ENCODE measurements around the gene OR10A3. TPM values are rescaled to one million over a fixed set of nuclear protein-coding genes. Genes with fewer than 3 reads are reported as not detected.

Gene OR10A3, protein sequence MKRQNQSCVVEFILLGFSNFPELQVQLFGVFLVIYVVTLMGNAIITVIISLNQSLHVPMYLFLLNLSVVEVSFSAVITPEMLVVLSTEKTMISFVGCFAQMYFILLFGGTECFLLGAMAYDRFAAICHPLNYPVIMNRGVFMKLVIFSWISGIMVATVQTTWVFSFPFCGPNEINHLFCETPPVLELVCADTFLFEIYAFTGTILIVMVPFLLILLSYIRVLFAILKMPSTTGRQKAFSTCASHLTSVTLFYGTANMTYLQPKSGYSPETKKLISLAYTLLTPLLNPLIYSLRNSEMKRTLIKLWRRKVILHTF
- total RNA-seq, result not detected in 2 replicates

DNA sequence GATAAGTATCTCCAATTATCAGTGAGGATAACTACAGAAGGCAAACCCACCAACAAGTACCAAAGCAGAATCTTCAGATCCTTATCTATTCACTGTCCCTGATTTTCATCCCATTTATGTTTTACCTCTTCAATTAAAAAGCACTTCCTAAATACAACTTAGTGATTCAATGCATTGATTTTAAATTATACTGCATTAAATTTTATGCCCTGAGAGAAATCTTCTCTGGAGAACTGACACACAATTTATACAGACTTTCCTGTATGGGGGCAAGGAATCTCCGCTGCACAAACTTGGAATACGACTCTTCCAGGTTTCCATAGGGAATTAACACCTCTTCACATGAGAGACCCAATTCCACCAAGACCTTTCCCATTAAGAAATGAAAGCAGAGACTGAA is at the start of gene OR10A3:
OR10A3 (minus strand) TSS at position 101 of the 400 bp plus-strand sequence. CDS start 2,188 bp downstream, outside the sequence.

DNA sequence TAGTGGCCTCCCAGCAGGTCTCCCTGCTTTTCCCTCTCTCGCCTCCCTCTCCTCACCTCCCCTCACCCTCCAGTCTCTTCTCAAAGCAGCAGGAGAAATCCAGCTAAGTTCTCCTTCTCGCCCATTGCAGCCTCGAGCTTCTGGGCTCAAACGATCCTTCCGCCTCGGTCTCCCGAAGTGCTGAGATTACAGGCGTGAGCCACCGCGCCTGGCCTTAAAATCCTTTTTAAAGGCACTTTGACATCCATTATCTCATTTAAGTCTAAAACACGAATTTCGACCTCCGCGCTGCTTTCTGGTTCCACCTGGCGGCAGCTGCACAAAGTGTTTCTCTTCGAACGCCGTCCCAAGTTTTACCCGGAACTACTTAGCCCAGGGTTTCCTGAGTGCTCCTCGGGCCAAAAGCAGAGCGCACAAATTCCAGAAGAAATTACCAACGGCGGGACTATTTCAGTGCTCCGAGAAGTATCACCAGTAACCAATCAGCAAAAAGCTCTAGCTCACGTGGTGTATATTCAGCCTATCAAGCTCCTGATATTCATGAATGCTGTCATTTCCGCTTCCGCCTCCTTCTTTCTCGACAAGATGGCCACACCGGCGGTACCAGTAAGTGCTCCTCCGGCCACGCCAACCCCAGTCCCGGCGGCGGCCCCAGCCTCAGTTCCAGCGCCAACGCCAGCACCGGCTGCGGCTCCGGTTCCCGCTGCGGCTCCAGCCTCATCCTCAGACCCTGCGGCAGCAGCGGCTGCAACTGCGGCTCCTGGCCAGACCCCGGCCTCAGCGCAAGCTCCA is 45.5 kb upstream of the OR10A3 start, which contains the start of gene EIF3F:
EIF3F (plus strand) TSS at position 570 of the 792 bp plus-strand sequence; CDS start at position 586, 16 bp downstream.

DNA sequence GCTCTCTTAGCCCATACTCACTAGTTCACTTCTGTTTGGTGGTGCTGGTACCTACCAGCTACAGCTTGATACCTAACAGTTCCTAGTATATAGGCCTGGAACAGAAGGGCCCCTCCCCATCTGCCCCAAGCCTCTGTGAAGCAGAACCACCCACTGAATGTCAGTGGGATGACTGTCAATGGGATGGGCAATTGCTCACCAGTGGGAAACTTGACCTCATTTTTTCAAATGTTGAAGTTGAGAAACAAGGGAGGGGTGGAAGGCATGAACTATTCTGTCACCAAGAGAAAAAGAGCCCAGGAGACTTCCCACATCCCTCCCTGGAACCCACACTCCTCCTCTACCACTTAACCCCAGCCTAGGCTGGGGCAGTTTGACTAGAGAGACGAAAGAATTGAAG is 23.9 kb upstream of the OR10A3 start, which contains the start of gene NLRP10:
NLRP10 (minus strand) TSS at position 62 of the 400 bp plus-strand sequence. CDS start 1,952 bp downstream, outside the sequence.

DNA sequence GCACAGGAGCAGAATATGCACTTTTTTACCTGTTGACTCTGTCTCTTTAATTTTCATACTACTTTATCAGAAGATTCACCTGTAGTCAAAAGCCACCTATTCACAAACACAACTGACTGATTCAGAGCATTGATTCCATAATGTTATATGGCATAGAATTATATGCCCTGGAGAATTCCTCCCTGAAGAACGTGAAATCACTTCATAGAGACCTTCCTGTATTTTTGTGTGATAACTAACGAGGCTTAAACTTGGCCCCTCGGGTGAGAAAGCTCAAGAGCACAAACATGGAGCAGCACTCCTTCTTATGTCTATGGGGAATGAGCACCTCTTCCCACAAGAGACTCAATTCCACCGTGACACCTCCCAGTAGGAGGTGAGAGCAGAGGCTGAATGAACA is 10.3 kb downstream of the OR10A3 start, which contains the start of gene OR10A6:
OR10A6 (minus strand) TSS at position 101 of the 400 bp plus-strand sequence. CDS start 2,606 bp downstream, outside the sequence.

Other genes starting within 250 kb of the OR10A3 start
- gene OVCH2, start 235.2 kb downstream of the OR10A3 start, total RNA-seq, result not detected in 2 replicates
- gene OR5P2, start 144.8 kb downstream of the OR10A3 start, total RNA-seq, result not detected in 2 replicates
- gene OR5P3, start 110.9 kb downstream of the OR10A3 start, total RNA-seq, result not detected in 2 replicates
- gene OR10A6, start 10.4 kb downstream of the OR10A3 start, total RNA-seq, result not detected in 2 replicates
- 7.6 and 11.7 TPM in 2 replicates for gene NLRP10, start 23.7 kb upstream of the OR10A3 start, total RNA-seq
- gene EIF3F, start 45.6 kb upstream of the OR10A3 start, total RNA-seq, result 513 and 608 TPM in 2 replicates
- gene TUB, start 139.5 kb upstream of the OR10A3 start, total RNA-seq, result 4.5 and 5.4 TPM in 2 replicates
- gene RIC3, start 227.3 kb upstream of the OR10A3 start, total RNA-seq, result not detected in 2 replicates